Gastrocnemius medialis (tissue), 4 donors: ENCODE measurements around the gene SHISAL1.

ENCODE experiments used
- POLR2A ChIP-seq, 2 donors: fragments of 450-650 bp; IDR thresholded peaks; one replicate each; pipeline ENCODE4 v1.6.1; 2017; ENCODE audit warnings: antibody characterized with exemption in 2 of 2, mild to moderate bottlenecking in 2 of 2, moderate library complexity in 2 of 2
- TF ChIP-seq, protein P1 (sequence below), 5 experiments: fragments of 450-650 bp in 3 of 5; fragments of 200-600 bp in 2 of 5; sonication (generic) in 2 of 5; IDR thresholded peaks in 4 of 5; conservative IDR thresholded peaks in 1 of 5; 1 replicate in 4 of 5; 2 replicates in 1 of 5; pipeline ENCODE4 v1.5.1; 2016 to 2019; ENCODE audit warnings: antibody characterized with exemption in 5 of 5, mild to moderate bottlenecking in 3 of 5, moderate library complexity in 3 of 5

DNA sequence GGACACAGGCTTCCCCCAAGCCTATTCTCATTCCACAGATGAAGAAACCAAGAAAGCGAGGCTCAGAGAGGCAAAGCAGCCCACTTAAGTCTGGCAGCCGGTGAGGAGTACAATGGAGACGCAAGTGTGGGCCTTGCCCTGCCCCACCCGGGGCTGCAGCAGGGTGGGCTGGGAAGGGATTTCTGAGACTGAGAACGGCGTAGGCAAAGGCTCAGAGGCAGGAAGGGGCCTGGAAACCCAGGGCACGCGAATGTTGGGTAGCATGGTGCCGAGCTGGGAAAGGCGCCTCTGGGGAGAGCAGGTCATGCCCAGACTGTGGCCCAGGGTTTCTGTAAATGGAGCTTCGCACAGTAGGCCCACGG is 47.5 kb upstream of the SHISAL1 start:
- TF ChIP-seq POLR2A (IDR thresholded peaks at IDR 0.05): no peak
- TF ChIP-seq, protein P1, sequence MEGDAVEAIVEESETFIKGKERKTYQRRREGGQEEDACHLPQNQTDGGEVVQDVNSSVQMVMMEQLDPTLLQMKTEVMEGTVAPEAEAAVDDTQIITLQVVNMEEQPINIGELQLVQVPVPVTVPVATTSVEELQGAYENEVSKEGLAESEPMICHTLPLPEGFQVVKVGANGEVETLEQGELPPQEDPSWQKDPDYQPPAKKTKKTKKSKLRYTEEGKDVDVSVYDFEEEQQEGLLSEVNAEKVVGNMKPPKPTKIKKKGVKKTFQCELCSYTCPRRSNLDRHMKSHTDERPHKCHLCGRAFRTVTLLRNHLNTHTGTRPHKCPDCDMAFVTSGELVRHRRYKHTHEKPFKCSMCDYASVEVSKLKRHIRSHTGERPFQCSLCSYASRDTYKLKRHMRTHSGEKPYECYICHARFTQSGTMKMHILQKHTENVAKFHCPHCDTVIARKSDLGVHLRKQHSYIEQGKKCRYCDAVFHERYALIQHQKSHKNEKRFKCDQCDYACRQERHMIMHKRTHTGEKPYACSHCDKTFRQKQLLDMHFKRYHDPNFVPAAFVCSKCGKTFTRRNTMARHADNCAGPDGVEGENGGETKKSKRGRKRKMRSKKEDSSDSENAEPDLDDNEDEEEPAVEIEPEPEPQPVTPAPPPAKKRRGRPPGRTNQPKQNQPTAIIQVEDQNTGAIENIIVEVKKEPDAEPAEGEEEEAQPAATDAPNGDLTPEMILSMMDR (IDR thresholded peaks at IDR 0.05 in 4 of 5, conservative IDR thresholded peaks at IDR 0.05 in 1 of 5): no peak
